ENCODE data around the gene HM13. TPM values are rescaled to one million over a fixed set of nuclear protein-coding genes. Genes with fewer than 3 reads are reported as not detected.

The HM13 gene
- total RNA-seq, 1 experiment from 2014 or later, result 183 TPM

GRCh38 chr20:31605902-31606803, 91.9 kb downstream of the HM13 start:
- POLR2A ChIA-PET, result interaction anchor here (0.7 to 20.0 kb wide), 10 partner anchors 10 to 117 kb away, joined by 3 to 1106 read pairs (median 8); partner anchors contain the start of gene BCL2L1
- no peak for DNase-seq (ENCODE audit: low read depth, low spot score)
- CTCF ChIA-PET, result interaction anchor here (0.6 to 8.2 kb wide), 6 partner anchors 13 to 49 kb away, joined by 3 to 589 read pairs (median 14); no protein-coding TSS in a partner anchor

GRCh38 chr20:31606804-31607639, 92.8 kb downstream of the HM13 start:
- peaks cover 0 to 13% of the 10 kb centered on the region in 2 experiments; a peak in 2 of 4 replicates for H3K36me3 ChIP-seq (ENCODE audit: control insufficient read depth in 1 of 2, insufficient read depth in 2 of 2, low read length in 2 of 2)
- peaks cover 27% of the 10 kb centered on the region for H3K79me2 ChIP-seq (ENCODE audit: insufficient read depth, low read length)
- no peaks in the 10 kb centered on the region for H3K27me3 ChIP-seq (ENCODE audit: insufficient read depth, low read length)
- CTCF ChIA-PET, result interaction anchor here (1.5 to 8.2 kb wide), 3 partner anchors 14 to 50 kb away, joined by 4 to 589 read pairs (median 256); no protein-coding TSS in a partner anchor
- H3K4me3 ChIP-seq (replicated peaks in 1 of 2; ENCODE audit: low read depth in 1 of 2, low read length in 2 of 2), result peak overlapping the region; percentile 91 to 96
- BruUV-seq (replicated peaks), result no TSS peak
- POLR2A ChIA-PET, result interaction anchor here (0.7 to 20.0 kb wide), 8 partner anchors 11 to 124 kb away, joined by 3 to 1106 read pairs (median 4); no protein-coding TSS in a partner anchor
- H3K4me1 ChIP-seq (ENCODE audit: control insufficient read depth in 1 of 2, insufficient read depth in 2 of 2, low read length in 2 of 2), result peaks cover 64 to 98% of the 10 kb centered on the region in 2 experiments
- no peaks in the 10 kb centered on the region for H3K9me2 ChIP-seq (ENCODE audit: insufficient read depth)
- RAD21 ChIA-PET (ENCODE audit: low non-redundant PET in 1 of 2, low total read pairs in 2 of 2, uncharacterized antibody in 2 of 2, unreplicated experiment in 2 of 2), result interaction anchor here (2.1 to 2.7 kb wide), 2 partner anchors 13 to 34 kb away, joined by 9 read pairs; no protein-coding TSS in a partner anchor
- peak overlapping the region; percentile 99 for H3K9ac ChIP-seq (ENCODE audit: low read length)
- DNase-seq (ENCODE audit: low read depth, low spot score) (peak; percentile 93), ATAC-seq (peak; percentile 29)
- no peak overlapping the region for H2AFZ ChIP-seq (ENCODE audit: low read depth, low read length, poor library complexity, severe bottlenecking)
- peak overlapping the region; percentile 98 for H3K27ac ChIP-seq (ENCODE audit: low read depth, low read length)
- peak overlapping the region; percentile 75 for H3K4me2 ChIP-seq (ENCODE audit: low read length)
- no peaks in the 10 kb centered on the region for H3K9me3 ChIP-seq (ENCODE audit: control insufficient read depth in 1 of 2, insufficient read depth in 1 of 2, low read depth in 1 of 2, low read length in 2 of 2)
- no peaks in the 10 kb centered on the region; the same call in 1 of the 2 replicates for H4K20me1 ChIP-seq (ENCODE audit: insufficient read depth)
- intact Hi-C loops (cut with micrococcal nuclease), result loop anchor here (1.0 kb wide), 1 partner anchor 14 kb away; no protein-coding TSS in a partner anchor
- TF ChIP-seq CBX3 (IDR thresholded peaks at IDR 0.05; ENCODE audit: low read depth) (no peak), SIN3A (IDR thresholded peaks at IDR 0.05; ENCODE audit: low read depth) (no peak), ZBTB33 (IDR thresholded peaks at IDR 0.05; ENCODE audit: extremely low read depth, insufficient replicate concordance, low read length) (peak; percentile 59), EGR1 (IDR thresholded peaks at IDR 0.05; ENCODE audit: low read depth) (no peak), ZFX (IDR thresholded peaks at IDR 0.05) (no peak), SP1 (IDR thresholded peaks at IDR 0.05; ENCODE audit: low read depth) (no peak), POLR2AphosphoS5 (IDR thresholded peaks at IDR 0.05; ENCODE audit: low read depth, low read length) (peak; percentile 87), JUND (IDR thresholded peaks at IDR 0.05) (no peak), REST (IDR thresholded peaks at IDR 0.05; ENCODE audit: low read depth) (no peak)

More at GRCh38 chr20:31605902-31606803, 91.9 kb downstream of the HM13 start:
- BruUV-seq (replicated peaks), result TSS peak; percentile 86
- Histone ChIP-seq H3K4me1 (ENCODE audit: control insufficient read depth in 1 of 2, insufficient read depth in 2 of 2, low read length in 2 of 2) (peaks cover 64 to 98% of the 10 kb centered on the region in 2 experiments), H3K9ac (ENCODE audit: low read length) (peak overlapping the region; percentile 99), H3K79me2 (ENCODE audit: insufficient read depth, low read length) (peaks cover 27% of the 10 kb centered on the region), H3K9me3 (ENCODE audit: control insufficient read depth in 1 of 2, insufficient read depth in 1 of 2, low read depth in 1 of 2, low read length in 2 of 2) (no peaks in the 10 kb centered on the region), H3K27ac (ENCODE audit: low read depth, low read length) (peak overlapping the region; percentile 98), H3K4me2 (ENCODE audit: low read length) (peak overlapping the region; percentile 75), H3K9me2 (ENCODE audit: insufficient read depth) (no peaks in the 10 kb centered on the region), H4K20me1 (ENCODE audit: insufficient read depth) (no peaks in the 10 kb centered on the region; the same call in 1 of the 2 replicates), H3K36me3 (ENCODE audit: control insufficient read depth in 1 of 2, insufficient read depth in 2 of 2, low read length in 2 of 2) (peaks cover 0 to 13% of the 10 kb centered on the region in 2 experiments; a peak in 2 of 4 replicates), H3K27me3 (ENCODE audit: insufficient read depth, low read length) (no peaks in the 10 kb centered on the region), H3K4me3 (replicated peaks in 1 of 2; ENCODE audit: low read depth in 1 of 2, low read length in 2 of 2) (peak overlapping the region; percentile 91 to 96), H2AFZ (ENCODE audit: low read depth, low read length, poor library complexity, severe bottlenecking) (no peak overlapping the region)
- intact Hi-C loops (cut with micrococcal nuclease), result no loop called here
- peak; percentile 71 for TF ChIP-seq POLR2AphosphoS5 (IDR thresholded peaks at IDR 0.05; ENCODE audit: low read depth, low read length)
- no peak for TF ChIP-seq JUND (IDR thresholded peaks at IDR 0.05)
- RAD21 ChIA-PET (ENCODE audit: low non-redundant PET in 1 of 2, low total read pairs in 2 of 2, uncharacterized antibody in 2 of 2, unreplicated experiment in 2 of 2), result interaction anchor here (1.3 to 2.7 kb wide), 3 partner anchors 13 to 40 kb away, joined by 3 to 9 read pairs (median 3); no protein-coding TSS in a partner anchor
- ATAC-seq, result no peak

Data from HCT116 (cell line).